Fibroblast of lung (primary cell): Measurements from ENCODE around the gene USP12. TPM values are rescaled to one million over a fixed set of nuclear protein-coding genes. Genes with fewer than 3 reads are reported as not detected.

ENCODE experiments used
- DNase-seq, 2 donors: peaks; one replicate each; pipeline versions ENCODE4 v3.0.0 to v3.0.0-alpha.2; 2010; ENCODE audit warnings: low read depth in 2 of 2
- H2AFZ ChIP-seq: 2 replicates; pipeline ENCODE4 v1.5.1; 2012; ENCODE audit warnings: low read length, control low read depth, inconsistent platforms
- H3K27ac ChIP-seq: 2 replicates; pipeline ENCODE4 v1.5.1; 2011; ENCODE audit warnings: low read length, control low read depth; ENCODE audit not compliant: insufficient read depth
- H3K27me3 ChIP-seq: 2 replicates; pipeline ENCODE4 v1.5.1; 2011; ENCODE audit warnings: mild to moderate bottlenecking, low read length; ENCODE audit not compliant: control insufficient read depth, insufficient read depth
- H3K36me3 ChIP-seq: 2 replicates; pipeline ENCODE4 v1.5.1; 2011; ENCODE audit warnings: low read length; ENCODE audit not compliant: control insufficient read depth, insufficient read depth
- H3K4me1 ChIP-seq: 2 replicates; pipeline ENCODE4 v1.5.1; 2011; ENCODE audit warnings: low read length; ENCODE audit not compliant: control insufficient read depth, insufficient read depth; ENCODE audit errors: extremely low read depth
- H3K4me2 ChIP-seq: 2 replicates; pipeline ENCODE4 v1.5.1; 2011; ENCODE audit warnings: low read length, control low read depth; ENCODE audit not compliant: insufficient read depth; ENCODE audit errors: extremely low read depth
- H3K4me3 ChIP-seq, 4 experiments: fragments of 200-600 bp in 1 of 4; sonication (generic) in 1 of 4; replicated peaks in 1 of 4; 2 replicates each; pipeline ENCODE4 v1.5.1; 2011 to 2016; ENCODE audit warnings: low read length in 4 of 4, low read depth in 3 of 4, mild to moderate bottlenecking in 3 of 4, control low read depth in 2 of 4, inconsistent platforms in 1 of 4, mixed read lengths in 1 of 4; ENCODE audit not compliant: insufficient read depth in 1 of 4; ENCODE audit errors: control extremely low read depth in 1 of 4
- H3K79me2 ChIP-seq: 2 replicates; pipeline ENCODE4 v1.5.1; 2012; ENCODE audit warnings: mild to moderate bottlenecking, low read length, inconsistent platforms; ENCODE audit not compliant: control insufficient read depth, insufficient read depth
- H3K9ac ChIP-seq: 2 replicates; pipeline ENCODE4 v1.5.1; 2011; ENCODE audit warnings: mild to moderate bottlenecking, low read length, control low read depth; ENCODE audit not compliant: insufficient read depth
- H3K9me3 ChIP-seq: 2 replicates; pipeline ENCODE4 v1.5.1; 2012; ENCODE audit warnings: low read depth, low read length; ENCODE audit not compliant: control insufficient read depth, insufficient read depth
- H4K20me1 ChIP-seq: 2 replicates; pipeline ENCODE4 v1.5.1; 2011; ENCODE audit warnings: low read length; ENCODE audit not compliant: control insufficient read depth, insufficient read depth; ENCODE audit errors: extremely low read depth
- CTCF ChIP-seq, 2 donors: IDR thresholded peaks in 1 of 2; conservative IDR thresholded peaks in 1 of 2; 1 replicate in 1 of 2; 2 replicates in 1 of 2; pipeline ENCODE4 v1.5.1; 2011 to 2012; ENCODE audit warnings: low read length in 2 of 2, control low read depth in 1 of 2, inconsistent platforms in 1 of 2, low read depth in 1 of 2, mild to moderate bottlenecking in 1 of 2
- EZH2 ChIP-seq: IDR thresholded peaks from 2 replicates; pipeline ENCODE4 v1.5.1; 2012; ENCODE audit warnings: low read length, control low read depth, mild to moderate bottlenecking; ENCODE audit errors: missing control alignments
- polyA plus RNA-seq, 2 donors: library from polyadenylated mRNA; depleted of rRNA in 1 of 2; stranded (reverse) in 1 of 2; unstranded in 1 of 2; fragments of >200 nt; gene quantifications; 2 replicates each; pipeline ENCODE4 v1.2.1, GENCODE V29; 2011 to 2012; ENCODE audit warnings: missing spikeins in 1 of 2
- total RNA-seq: library from RNA; depleted of rRNA; stranded (reverse); fragments of >200 nt; gene quantifications from 2 replicates; pipeline ENCODE4 v1.2.1, GENCODE V29; 2014

The USP12 gene
- total and polyA plus RNA-seq, 2 donors (not counting 1 experiment from before 2014, with no cell fraction given) = 17.3 to 36.3 TPM

GRCh38 chr13:27149702-27150101 is 21.9 kb downstream of the USP12 start:
- peaks cover 6% of the 10 kb centered on the region for H3K4me1 ChIP-seq
- H2AFZ ChIP-seq = no peak overlapping the region
- no peak overlapping the region for H3K4me2 ChIP-seq
- no peaks in the 10 kb centered on the region for H4K20me1 ChIP-seq
- no peak overlapping the region for H3K9ac ChIP-seq
- no peaks in the 10 kb centered on the region for H3K36me3 ChIP-seq
- TF ChIP-seq CTCF (conservative IDR thresholded peaks at IDR 0.05 in 1 of 2, IDR thresholded peaks at IDR 0.05 in 1 of 2; ENCODE audit: low read depth in 1 of 2, low read length in 2 of 2) = no peak
- no peak for TF ChIP-seq EZH2
- no peaks in the 10 kb centered on the region for H3K27me3 ChIP-seq
- H3K9me3 ChIP-seq = no peaks in the 10 kb centered on the region
- no peak for DNase-seq
- no peak overlapping the region for H3K4me3 ChIP-seq
- no peak overlapping the region for H3K27ac ChIP-seq
- peaks cover 76% of the 10 kb centered on the region for H3K79me2 ChIP-seq

GRCh38 chr13:27148900-27149299 is 22.7 kb downstream of the USP12 start:
- no peak overlapping the region for H3K9ac ChIP-seq
- H4K20me1 ChIP-seq = no peaks in the 10 kb centered on the region
- TF ChIP-seq CTCF (conservative IDR thresholded peaks at IDR 0.05 in 1 of 2, IDR thresholded peaks at IDR 0.05 in 1 of 2; ENCODE audit: low read depth in 1 of 2, low read length in 2 of 2) = no peak
- TF ChIP-seq EZH2 = no peak

GRCh38 chr13:27147530-27148170 is 24.0 kb downstream of the USP12 start:
- TF ChIP-seq EZH2 = no peak
- TF ChIP-seq CTCF (conservative IDR thresholded peaks at IDR 0.05 in 1 of 2, IDR thresholded peaks at IDR 0.05 in 1 of 2; ENCODE audit: low read depth in 1 of 2, low read length in 2 of 2) = no peak
- no peak overlapping the region for H3K9ac ChIP-seq
- no peaks in the 10 kb centered on the region for H3K27me3 ChIP-seq
- no peak overlapping the region for H3K4me3 ChIP-seq
- no peaks in the 10 kb centered on the region for H3K36me3 ChIP-seq
- no peaks in the 10 kb centered on the region for H4K20me1 ChIP-seq
- DNase-seq = peak in 1 of 2 donors; percentile 49
- peaks cover 6% of the 10 kb centered on the region for H3K4me1 ChIP-seq
- no peaks in the 10 kb centered on the region for H3K9me3 ChIP-seq
- no peak overlapping the region for H3K27ac ChIP-seq
- H3K4me2 ChIP-seq = no peak overlapping the region
- peaks cover 74% of the 10 kb centered on the region for H3K79me2 ChIP-seq
- H2AFZ ChIP-seq = no peak overlapping the region

More at GRCh38 chr13:27148900-27149299, 22.7 kb downstream of the USP12 start:
- no peaks in the 10 kb centered on the region for H3K9me3 ChIP-seq
- H3K79me2 ChIP-seq = peaks cover 75% of the 10 kb centered on the region
- DNase-seq = no peak
- no peak overlapping the region for H3K4me3 ChIP-seq
- H3K27me3 ChIP-seq = no peaks in the 10 kb centered on the region
- no peak overlapping the region for H3K27ac ChIP-seq
- no peaks in the 10 kb centered on the region for H3K36me3 ChIP-seq
- H3K4me1 ChIP-seq = peaks cover 6% of the 10 kb centered on the region
- no peak overlapping the region for H2AFZ ChIP-seq
- no peak overlapping the region for H3K4me2 ChIP-seq
